Epithelial cell of proximal tubule (primary cell): ENCODE data around the gene NDUFB10. TPM values are rescaled to one million over a fixed set of nuclear protein-coding genes. Genes with fewer than 3 reads are reported as not detected.
A peak's percentile ranks its signal among the peaks of the same experiment; 100 is the strongest.

ENCODE experiments used
- DNase-seq: peaks from one replicate; pipeline ENCODE4 v3.0.0-alpha.2; 2011; ENCODE audit warnings: low read depth
- H3K4me3 ChIP-seq: 2 replicates; pipeline ENCODE4 v1.5.1; 2011; ENCODE audit warnings: low read depth, mild to moderate bottlenecking, low read length
- total RNA-seq: library from RNA; depleted of rRNA; stranded (reverse); fragments of >200 nt; gene quantifications from 2 replicates; pipeline ENCODE4 v1.2.3, GENCODE V29; 2015
- TF ChIP-seq, protein P1 (sequence below): conservative IDR thresholded peaks from 2 replicates; pipeline ENCODE4 v1.5.1; 2012; ENCODE audit warnings: low read depth, mild to moderate bottlenecking, low read length

The NDUFB10 gene
- 236 and 407 TPM in 2 replicates for total RNA-seq

DNA sequence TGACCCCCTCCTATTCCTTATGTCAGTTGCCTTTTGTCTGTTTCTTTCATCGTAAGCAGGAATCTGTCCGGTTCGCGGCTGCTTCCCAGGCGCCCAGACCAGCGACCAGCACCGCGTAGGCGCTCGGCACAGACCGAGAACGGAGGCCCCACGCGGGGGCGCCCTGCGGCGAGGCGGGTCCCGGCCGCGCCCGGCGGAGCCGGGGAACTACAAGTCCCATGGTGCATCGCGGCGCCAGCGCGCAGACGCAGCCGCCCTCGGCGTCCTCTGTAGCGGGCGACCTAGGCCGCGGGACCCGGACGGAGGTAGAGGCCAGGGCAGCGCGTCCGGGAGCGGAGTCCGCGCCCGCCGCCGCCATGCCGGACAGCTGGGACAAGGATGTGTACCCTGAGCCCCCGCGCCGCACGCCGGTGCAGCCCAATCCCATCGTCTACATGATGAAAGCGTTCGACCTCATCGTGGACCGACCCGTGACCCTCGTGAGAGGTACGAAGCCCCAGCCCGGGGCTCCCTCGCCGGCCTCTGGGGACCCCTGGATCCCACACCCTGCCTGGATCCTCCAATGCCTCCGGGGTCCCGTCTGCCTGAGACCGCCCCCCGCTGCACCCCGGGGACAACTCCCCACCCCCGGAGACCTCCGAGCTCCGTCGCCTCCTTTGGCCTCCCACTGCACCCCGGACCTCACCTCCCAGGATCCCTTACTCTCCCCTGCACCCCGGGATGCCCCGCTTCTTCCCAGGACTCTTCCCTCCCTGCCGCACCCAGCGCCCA, at the start of gene NDUFB10:
NDUFB10 (plus strand) TSS at position 270 of the 771 bp plus-strand sequence; CDS start at position 357, 87 bp downstream.
- peak within 1 kb of the TSS; percentile 96 for H3K4me3 ChIP-seq
- DNase-seq, result no peak
- TF ChIP-seq, protein P1, sequence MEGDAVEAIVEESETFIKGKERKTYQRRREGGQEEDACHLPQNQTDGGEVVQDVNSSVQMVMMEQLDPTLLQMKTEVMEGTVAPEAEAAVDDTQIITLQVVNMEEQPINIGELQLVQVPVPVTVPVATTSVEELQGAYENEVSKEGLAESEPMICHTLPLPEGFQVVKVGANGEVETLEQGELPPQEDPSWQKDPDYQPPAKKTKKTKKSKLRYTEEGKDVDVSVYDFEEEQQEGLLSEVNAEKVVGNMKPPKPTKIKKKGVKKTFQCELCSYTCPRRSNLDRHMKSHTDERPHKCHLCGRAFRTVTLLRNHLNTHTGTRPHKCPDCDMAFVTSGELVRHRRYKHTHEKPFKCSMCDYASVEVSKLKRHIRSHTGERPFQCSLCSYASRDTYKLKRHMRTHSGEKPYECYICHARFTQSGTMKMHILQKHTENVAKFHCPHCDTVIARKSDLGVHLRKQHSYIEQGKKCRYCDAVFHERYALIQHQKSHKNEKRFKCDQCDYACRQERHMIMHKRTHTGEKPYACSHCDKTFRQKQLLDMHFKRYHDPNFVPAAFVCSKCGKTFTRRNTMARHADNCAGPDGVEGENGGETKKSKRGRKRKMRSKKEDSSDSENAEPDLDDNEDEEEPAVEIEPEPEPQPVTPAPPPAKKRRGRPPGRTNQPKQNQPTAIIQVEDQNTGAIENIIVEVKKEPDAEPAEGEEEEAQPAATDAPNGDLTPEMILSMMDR, result peak; percentile 67

DNA sequence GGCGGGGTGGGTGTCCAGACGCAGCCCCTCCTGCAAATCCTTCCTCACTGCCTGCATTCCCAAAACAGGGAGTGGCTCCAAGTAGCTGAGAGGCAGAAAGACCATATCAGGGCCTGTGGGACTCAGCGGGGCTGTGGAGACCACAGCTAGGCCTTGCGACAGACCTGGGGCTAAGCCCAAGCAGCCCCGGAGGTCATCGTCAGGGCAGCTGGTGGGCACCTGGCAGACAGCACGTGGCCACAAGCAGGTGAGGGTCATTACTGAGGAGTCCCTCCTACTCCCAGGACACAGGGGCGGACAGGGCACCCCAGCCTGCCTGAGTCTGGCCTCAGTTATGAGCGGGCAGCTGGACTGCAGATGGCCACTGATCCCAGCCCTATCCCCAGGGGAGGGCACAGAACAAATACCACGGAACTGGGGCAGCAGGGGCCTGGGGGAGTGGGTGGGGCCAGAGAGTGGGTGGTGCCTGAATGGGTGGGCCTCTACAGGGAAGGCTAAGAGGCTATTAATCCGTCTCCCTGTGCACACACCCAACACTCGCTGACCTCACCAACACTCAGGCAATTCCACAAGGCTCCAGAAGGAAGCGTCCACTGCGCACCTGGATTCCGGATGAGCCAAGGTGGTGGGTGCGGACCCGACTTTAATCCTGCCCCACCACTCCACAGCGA, 49.6 kb upstream of the NDUFB10 start:
- H3K4me3 ChIP-seq, result no peak overlapping the region
- no peak for DNase-seq
- TF ChIP-seq, protein P1, result no peak

DNA sequence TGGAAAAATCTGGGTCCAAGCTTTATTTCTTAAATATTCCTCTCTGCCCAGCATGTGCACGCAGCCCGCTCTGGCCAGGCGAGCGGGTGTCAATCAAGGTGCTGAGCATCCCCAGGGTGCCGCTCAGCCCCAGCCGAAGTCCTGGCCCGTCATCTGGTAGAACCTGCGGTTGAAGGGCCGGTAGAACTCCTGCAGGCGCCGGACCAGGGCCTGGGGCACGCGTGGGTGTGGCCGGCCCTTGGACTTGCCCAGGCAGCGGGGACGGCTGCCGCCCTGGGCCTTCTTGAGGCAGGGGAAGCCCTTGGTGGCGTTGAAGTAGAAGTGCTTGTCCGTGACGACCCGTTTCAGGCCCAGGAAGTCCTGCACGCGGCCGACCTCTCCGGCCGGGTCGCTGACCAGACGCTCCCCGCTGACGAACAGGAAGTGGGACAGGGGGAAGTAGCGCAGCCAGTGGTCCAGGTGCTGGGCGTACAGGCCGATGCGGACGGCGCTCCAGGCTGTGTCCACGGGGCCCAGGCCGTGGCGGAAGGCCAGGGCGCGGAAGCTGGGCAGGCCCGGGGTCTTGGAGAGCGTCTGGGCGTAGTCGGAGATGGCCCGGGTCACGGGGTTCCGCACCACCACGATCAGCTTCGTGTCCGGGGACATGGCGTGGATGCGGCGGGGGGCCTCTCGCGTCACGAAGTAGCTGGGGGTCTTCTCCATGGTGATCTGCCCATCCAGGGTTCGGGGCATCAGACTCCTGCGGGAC, 47.7 kb upstream of the NDUFB10 start:
- no peak overlapping the region for H3K4me3 ChIP-seq
- TF ChIP-seq, protein P1, result no peak
- no peak for DNase-seq

DNA sequence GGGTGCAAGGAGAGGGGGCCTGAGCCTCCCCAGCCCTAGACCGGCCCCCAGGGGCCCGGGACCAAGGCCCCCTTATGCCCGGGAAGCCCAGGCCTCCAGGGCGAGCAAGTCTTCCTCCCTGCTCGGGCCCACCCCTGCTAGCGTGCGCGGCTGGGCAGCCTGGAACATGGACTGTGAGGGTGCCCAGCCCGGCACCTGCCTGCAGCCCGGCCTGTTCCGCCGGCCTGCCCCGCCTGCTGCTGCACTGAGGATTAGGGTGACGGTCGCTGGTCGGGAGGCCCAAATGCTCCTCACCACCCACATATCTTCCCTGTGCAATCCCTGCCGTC, 47.2 kb upstream of the NDUFB10 start:
- H3K4me3 ChIP-seq, result no peak overlapping the region
- TF ChIP-seq, protein P1, result no peak
- no peak for DNase-seq

DNA sequence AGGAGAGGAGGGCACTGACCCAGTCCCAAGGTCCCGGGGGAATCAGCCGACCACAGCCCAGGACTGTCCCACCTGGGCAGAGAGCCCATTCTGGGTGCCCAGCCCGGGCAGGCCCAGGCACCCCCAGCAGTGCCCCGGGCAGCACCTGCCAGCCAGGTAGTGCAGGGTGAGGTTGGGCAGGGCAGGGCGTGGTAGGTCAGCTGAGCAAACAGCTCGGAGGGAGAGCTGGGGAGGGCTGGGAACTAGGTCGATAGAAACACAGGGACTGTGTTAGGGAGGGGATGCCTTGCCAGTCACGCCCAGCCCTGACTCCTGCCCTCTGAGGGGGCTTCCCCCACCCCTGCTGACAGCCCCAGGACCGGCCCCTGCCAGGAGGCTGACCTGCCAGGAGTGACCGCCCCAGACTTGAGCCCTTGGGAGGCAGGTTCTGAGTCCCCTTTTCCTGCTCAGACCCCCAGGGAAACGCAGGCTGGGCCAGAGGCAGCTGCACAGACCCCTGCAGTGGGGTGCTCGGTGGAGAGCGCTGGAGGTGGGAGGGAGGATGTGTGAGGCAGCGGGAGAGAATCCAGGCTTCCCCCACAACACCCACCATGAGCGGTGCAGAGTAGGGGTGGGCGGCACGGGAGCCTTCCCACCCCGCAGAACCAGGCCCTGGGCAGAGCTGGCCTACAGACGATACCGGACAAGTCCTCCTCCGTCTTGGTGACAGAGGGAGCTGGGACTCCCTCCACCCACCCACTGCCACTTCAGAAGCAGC, 45.8 kb upstream of the NDUFB10 start:
- no peak overlapping the region for H3K4me3 ChIP-seq
- no peak for DNase-seq
- TF ChIP-seq, protein P1, result no peak

DNA sequence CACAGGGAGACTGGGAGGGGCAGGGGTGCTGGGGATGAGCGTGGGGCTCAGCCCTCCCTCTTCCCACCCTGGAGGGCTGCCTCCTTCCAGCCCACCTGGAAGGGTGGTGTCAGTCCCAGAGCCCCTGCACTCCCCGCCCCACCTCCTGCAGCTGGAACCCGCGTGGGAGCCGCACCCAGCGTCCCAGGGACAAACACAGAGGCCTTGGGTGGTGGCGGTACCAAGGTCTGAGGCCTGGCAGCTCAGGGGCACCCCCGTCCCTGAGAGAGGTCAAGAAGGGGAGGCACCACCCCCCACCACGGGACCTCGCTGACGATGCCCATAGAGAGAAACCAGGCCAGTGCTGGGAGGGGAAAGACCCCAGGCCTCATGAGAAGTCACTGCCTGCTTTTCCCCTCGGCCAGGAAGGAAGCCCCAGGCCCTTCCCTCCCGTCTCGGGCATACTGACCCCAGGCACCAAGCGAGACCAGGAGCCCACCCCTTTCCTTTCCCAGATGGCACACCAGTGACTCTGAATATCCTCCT, 45.2 kb upstream of the NDUFB10 start:
- no peak overlapping the region for H3K4me3 ChIP-seq
- no peak for DNase-seq
- TF ChIP-seq, protein P1, result no peak
